Measurements from ENCODE around the gene TPRG1. TPM values are rescaled to one million over a fixed set of nuclear protein-coding genes. Genes with fewer than 3 reads are reported as not detected.

TPRG1 gene
- total RNA-seq = 1 to 10 TPM; 1.1 to 2.7 TPM
- long read RNA-seq = 0 reads

DNA sequence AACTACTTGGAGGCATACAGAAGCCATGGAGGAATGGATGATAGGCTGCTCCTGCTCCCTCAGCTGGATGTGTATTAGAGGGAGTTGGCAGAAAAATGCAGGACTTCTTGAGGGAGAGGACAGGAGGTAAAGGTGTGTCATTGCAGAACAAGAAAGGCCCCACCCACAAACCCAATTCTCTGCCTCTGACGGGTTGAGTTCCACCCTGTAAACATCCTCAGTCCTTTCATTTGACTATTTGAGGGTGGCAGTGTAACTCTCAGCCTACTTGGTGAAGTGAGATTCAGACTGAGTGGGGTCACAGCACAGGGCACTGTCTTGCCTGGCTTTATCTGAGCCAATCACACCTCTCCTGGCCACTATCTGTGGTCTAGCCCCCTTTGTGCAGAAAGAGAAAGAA, at the start of gene TPRG1:
TSS of gene TPRG1 (plus strand) at position 265 of the 400 bp plus-strand sequence. CDS start 35,414 bp downstream, outside the sequence.
- no peak for DNase-seq
- intact Hi-C loops (cut with DNase I, micrococcal nuclease) = no loop called here
- peak; percentile 11 for ATAC-seq

GRCh38 chr3:189122110-189122509, 49.7 kb upstream of the TPRG1 start:
- intact Hi-C loops (cut with DNase I, micrococcal nuclease) = no loop called here
- DNase-seq = no peak
- ATAC-seq = no peak

GRCh38 chr3:189122526-189123205, 49.1 kb upstream of the TPRG1 start:
- ATAC-seq = no peak
- intact Hi-C loops (cut with DNase I, micrococcal nuclease) = no loop called here
- no peak for DNase-seq

DNA sequence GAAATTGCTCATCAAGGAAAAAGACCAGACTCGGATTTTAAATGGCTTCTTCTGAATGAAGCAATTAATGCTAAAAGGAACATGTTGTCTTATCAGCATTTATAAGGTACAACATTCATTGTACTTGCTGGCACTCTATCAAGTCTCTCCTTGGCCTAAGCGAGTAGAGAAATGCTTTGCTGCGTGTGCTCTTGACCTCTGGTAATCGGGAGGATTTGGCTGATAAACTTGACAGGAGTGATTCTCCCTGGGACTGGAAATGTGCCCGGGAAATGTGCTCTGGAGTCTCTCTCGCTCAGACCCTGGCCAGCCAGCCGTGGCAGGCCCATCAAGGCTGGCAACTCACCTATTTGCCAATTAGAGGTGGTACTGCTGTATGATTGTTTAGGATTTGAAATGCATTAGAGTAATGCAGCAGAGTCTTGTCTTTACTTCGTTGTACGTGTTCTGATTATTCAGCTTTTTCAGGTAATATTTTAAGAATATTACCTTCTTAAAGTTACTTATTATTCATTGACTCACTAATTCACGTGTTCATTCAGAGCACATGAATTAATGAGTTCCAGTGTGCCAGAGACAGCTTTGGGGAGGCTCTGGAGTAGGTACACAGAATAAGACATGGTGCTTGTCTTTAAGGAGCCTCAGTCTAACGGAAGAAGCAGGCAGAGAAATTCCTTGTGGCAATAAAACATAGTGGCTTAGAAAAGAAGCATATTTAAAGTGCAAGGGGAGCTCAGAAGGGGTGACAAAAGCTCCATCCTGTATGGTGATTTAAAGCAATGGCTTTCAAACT, 48.0 kb upstream of the TPRG1 start:
- intact Hi-C loops (cut with DNase I, micrococcal nuclease) = no loop called here
- peak; percentile 35 for ATAC-seq
- DNase-seq = peak in 1 of 2 donors; percentile 47

GRCh38 chr3:189132231-189132671, 39.5 kb upstream of the TPRG1 start:
- DNase-seq = peak; percentile 44 to 61
- intact Hi-C loops (cut with DNase I, micrococcal nuclease) = loop anchor here in 1 of 2 donors (10.0 kb wide), 1 partner anchor 157 kb away; no protein-coding TSS in a partner anchor
- peak; percentile 87 for ATAC-seq

GRCh38 chr3:189132839-189133238, 38.9 kb upstream of the TPRG1 start:
- peak; percentile 85 for ATAC-seq
- intact Hi-C loops (cut with DNase I, micrococcal nuclease) = loop anchor here in 1 of 2 donors (10.0 kb wide), 1 partner anchor 158 kb away; no protein-coding TSS in a partner anchor
- no peak for DNase-seq

- ATAC-seq = peak; percentile 19
- no peak for DNase-seq
- intact Hi-C loops (cut with DNase I, micrococcal nuclease) = loop anchor here in 1 of 2 donors (10.0 kb wide), 1 partner anchor 159 kb away; no protein-coding TSS in a partner anchor
These were observed 38.0 kb upstream of the TPRG1 start for GRCh38 chr3:189133768-189134167.

DNA sequence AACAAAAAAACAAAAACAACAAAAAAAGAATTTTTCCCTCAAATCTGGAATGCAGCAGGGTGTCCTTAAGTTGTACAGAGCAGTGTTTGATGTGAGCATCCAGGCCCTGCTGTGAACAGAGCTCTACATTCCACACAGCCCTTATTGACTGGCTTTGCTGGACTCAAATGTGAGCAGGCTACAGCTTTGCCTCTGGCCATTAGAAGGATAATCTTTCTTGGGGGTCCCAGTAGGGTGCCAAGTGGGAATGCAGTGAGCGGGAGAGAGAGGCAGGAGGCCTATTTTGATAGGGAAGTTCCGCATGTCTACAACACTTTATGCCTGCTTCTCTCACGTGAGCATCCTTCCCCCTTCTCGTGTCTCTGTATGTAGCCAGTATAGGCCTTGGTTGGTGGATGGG, 34.4 kb upstream of the TPRG1 start:
- ATAC-seq = no peak
- intact Hi-C loops (cut with DNase I, micrococcal nuclease) = loop anchor here in 1 of 2 donors (10.0 kb wide), 1 partner anchor 163 kb away; no protein-coding TSS in a partner anchor
- no peak for DNase-seq

DNA sequence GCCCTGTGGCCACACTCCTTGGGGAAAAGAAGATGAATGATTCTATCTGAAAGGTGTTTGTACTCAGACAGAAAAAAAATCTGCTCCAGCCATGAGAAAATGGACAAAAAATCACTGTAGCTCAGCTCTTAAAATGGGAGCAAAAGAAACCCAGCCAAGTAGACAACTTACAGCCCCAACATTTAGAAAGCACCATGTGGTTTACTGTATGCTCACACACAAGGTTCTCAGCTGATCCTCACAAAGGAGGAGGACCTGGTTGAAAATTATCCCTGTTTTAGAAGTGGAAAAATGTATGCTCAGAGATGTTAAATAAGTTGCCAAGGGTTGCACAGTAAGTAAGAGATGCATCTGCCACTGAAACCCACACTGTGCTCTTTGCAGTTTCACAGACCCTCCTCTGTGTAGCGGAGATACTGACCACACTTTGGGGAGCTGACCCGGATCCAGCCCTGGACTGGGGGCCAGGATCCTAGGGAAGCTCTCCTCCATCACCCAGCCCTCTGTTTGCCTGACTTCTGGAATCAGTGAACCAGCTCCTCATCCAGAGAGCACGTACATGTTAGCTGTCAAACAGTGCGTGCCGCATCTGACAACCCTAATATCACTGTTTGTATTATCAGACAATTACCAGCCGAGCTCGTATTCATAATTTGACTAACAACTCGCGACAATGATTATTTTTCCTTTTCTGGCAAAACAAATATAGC, 32.7 kb upstream of the TPRG1 start:
- ATAC-seq = no peak
- intact Hi-C loops (cut with DNase I, micrococcal nuclease) = loop anchor here in 1 of 2 donors (10.0 kb wide), 1 partner anchor 164 kb away; no protein-coding TSS in a partner anchor
- no peak for DNase-seq

DNA sequence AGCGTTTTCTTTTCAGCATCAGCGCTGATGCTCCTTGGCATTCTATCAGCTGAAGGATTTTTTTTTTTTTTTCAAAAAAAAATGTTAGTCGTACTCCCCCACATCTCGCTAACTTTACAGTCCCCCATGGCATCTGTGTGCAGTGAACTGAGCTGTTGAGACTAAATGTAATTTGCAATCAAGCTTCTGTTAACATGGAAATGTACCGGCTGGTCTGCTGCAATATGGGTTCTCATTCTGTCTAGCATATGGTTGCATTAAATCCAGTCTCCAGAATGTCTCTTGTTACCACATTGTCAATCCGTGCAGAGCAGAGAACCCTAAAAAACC, 32.2 kb upstream of the TPRG1 start:
- intact Hi-C loops (cut with DNase I, micrococcal nuclease) = loop anchor here in 1 of 2 donors (10.0 kb wide), 1 partner anchor 165 kb away; no protein-coding TSS in a partner anchor
- no peak for DNase-seq
- ATAC-seq = no peak

DNA sequence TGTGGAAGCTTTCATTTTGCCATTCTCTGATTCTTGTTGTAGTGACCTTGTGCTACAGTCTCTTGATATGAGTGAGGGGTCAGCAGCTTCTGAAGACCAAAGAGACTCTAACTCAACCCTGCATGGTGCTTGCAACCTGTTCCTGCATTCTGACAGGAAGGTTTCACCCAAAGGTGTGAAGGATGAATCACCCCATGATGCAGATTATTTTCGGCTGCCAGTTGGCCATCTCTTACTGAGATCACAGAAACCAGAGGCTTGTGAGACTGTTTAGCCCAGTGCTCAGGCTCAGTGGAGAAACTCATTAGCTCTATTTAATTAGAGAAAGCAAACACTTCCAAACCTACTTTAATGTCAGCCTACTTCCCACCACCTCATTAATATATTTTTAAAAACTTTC, 29.2 kb upstream of the TPRG1 start:
- ATAC-seq = no peak
- no peak for DNase-seq
- intact Hi-C loops (cut with DNase I, micrococcal nuclease) = loop anchor here in 1 of 2 donors (10.0 kb wide), 1 partner anchor 1408 kb away; no protein-coding TSS in a partner anchor

DNA sequence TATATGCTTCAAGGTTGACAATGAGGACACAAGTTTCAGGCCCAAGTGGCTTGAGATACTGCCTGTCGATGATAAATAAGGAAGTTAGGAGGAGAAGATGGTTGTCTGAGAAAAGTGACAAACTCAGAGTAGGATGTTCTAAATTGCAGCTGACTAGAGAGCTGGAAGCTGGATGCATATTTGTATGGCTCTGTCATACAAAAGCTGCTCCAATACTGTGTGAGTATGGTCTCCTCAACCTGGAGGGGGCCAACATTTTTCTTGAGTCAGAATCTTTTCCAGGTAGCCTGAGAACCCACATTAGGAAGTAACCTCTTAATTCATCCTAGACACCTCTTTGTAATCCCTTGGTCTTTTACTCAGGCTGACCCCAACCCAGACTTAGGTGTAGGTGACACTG, 28.4 kb upstream of the TPRG1 start:
- no peak for ATAC-seq
- intact Hi-C loops (cut with DNase I, micrococcal nuclease) = loop anchor here in 1 of 2 donors (10.0 kb wide), 1 partner anchor 1409 kb away; no protein-coding TSS in a partner anchor
- no peak for DNase-seq

DNA sequence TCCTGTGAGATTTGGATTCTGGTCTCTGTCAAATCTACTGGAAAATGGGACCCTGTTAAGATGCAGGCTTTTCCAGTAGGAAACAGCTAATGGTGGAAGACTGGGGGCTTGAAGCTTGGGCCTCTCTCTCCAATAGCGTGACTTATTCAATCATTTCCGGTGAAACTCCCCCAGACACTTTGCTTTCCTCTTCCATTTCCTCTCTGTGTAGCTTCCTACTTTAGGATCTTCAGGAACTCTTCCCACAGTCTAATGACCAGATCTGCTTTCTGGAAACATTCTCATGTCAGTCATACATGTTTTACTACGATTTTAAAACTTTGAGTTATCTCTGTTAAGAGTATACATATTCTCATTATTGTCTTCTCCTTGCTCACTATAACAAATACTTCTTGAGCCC, 28.0 kb upstream of the TPRG1 start:
- DNase-seq (no peak), ATAC-seq (no peak)
- intact Hi-C loops (cut with DNase I, micrococcal nuclease) = loop anchor here in 1 of 2 donors (10.0 kb wide), 1 partner anchor 1409 kb away; no protein-coding TSS in a partner anchor

GRCh38 chr3:189144645-189145044, 27.1 kb upstream of the TPRG1 start:
- peak; percentile 95 for ATAC-seq
- DNase-seq = no peak
- intact Hi-C loops (cut with DNase I, micrococcal nuclease) = loop anchor here in 1 of 2 donors (5.0 to 10.0 kb wide), 2 partner anchors 187 to 1410 kb away; no protein-coding TSS in a partner anchor

DNA sequence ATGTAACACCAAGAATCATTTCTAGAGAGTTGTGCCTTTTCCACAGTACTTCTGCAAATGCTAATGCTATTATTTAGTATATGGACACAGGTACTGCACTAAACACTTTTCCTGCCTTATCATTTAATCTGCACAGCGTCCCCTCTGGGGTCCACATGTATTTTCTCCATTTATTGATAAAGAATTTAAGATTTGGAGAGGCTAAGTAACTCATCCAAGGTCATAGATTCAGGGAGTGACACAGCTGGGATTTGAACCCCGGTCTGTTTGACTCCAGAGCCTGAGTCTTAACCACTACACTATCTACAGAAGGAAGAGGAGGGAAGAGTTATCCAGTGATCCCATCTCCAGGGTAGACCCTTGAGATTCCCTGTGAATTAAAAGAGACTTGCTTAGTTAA, 24.9 kb upstream of the TPRG1 start:
- DNase-seq (no peak), ATAC-seq (no peak)
- intact Hi-C loops (cut with DNase I, micrococcal nuclease) = loop anchor here in 1 of 2 donors (5.0 to 10.0 kb wide), 2 partner anchors 190 to 1412 kb away; no protein-coding TSS in a partner anchor

GRCh38 chr3:189148081-189148507, 23.7 kb upstream of the TPRG1 start:
- peak; percentile 77 for ATAC-seq
- DNase-seq = peak; percentile 43 to 66
- intact Hi-C loops (cut with DNase I, micrococcal nuclease) = loop anchor here in 1 of 2 donors (5.0 to 10.0 kb wide), 2 partner anchors 191 to 1413 kb away; no protein-coding TSS in a partner anchor

GRCh38 chr3:189149203-189149602, 22.6 kb upstream of the TPRG1 start:
- intact Hi-C loops (cut with DNase I, micrococcal nuclease) = loop anchor here in 1 of 2 donors (5.0 to 10.0 kb wide), 2 partner anchors 192 to 1414 kb away; no protein-coding TSS in a partner anchor
- no peak for ATAC-seq
- no peak for DNase-seq

DNA sequence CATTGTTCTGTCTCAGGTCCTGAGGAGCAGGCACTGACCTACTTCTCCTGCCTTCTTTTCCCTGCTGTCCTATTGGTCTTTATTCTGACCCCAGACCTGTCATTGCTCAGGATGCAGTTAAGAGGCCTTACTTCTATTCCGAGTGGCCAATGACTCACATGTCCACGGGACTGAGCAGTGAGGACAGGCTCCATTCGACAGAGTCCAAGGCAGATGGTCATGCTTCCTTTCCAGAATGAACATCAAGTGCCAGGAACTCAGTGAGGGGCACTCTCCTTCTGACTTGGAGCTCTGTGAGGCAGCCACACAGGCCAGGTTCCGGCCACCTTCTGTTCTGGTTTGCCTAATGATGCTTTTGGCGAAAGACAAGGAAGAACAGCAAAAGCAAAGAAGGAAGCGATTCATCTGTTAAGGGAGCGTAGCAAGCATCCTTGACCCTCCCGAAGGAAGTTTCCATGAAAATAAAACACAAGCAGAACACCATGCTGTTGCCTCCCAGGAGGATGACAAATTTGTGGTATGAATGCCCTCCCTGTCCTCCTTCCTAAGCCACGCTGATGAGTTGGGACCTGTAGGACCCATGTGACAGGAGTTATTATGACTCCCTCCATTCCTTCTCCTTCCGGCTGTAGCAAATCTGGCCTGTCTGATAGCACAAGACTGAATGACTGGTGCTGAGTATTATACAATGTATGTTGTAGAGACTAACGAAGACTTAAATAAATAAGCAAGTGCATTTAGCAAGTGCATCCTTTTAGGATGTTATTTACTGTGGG, 14.4 kb upstream of the TPRG1 start:
- intact Hi-C loops (cut with DNase I, micrococcal nuclease) = no loop called here
- no peak for ATAC-seq
- no peak for DNase-seq
